Activated CD4-positive, alpha-beta T cell treated with anti-CD3 and anti-CD28 coated beads, Interleukin-2, amount 10 ng/mL, durations not matched to agents 7 days and 5 days (primary cell): ENCODE measurements around the gene CPPED1. TPM values are rescaled to one million over a fixed set of nuclear protein-coding genes. Genes with fewer than 3 reads are reported as not detected.
"Not testable (repeated sequence)": the region's sequence is repeated elsewhere in the genome, so short reads cannot be mapped to it uniquely, and the experiment has no call there.

Experiments
- CTCF ChIA-PET: fragments of 350-600 bp; sonication (Branson Sonifier 250); formaldehyde crosslinking; loops from one replicate; lab custom pipeline; 2021; ENCODE audit warnings: antibody characterized with exemption; lab: Charles Lee
- POLR2A ChIA-PET: fragments of 350-600 bp; sonication (Branson Sonifier 250); formaldehyde crosslinking; loops from one replicate; lab custom pipeline; 2021; ENCODE audit warnings: antibody characterized with exemption; lab: Charles Lee
- DNase-seq: peaks from one replicate; pipeline ENCODE4 v3.0.0-alpha.2; 2020
- H3K27ac Mint-ChIP-seq: one replicate; pipeline ENCODE4 v1.8.0; 2021; ENCODE audit warnings: mild to moderate bottlenecking, moderate library complexity, mixed read lengths
- H3K27me3 Mint-ChIP-seq: one replicate; pipeline ENCODE4 v1.8.0; 2021; ENCODE audit warnings: mixed read lengths
- H3K36me3 Mint-ChIP-seq: one replicate; pipeline ENCODE4 v1.8.0; 2021; ENCODE audit warnings: low read depth, mixed read lengths
- H3K4me1 Mint-ChIP-seq: one replicate; pipeline ENCODE4 v1.8.0; 2021; ENCODE audit warnings: mixed read lengths
- H3K4me3 Mint-ChIP-seq: one replicate; pipeline ENCODE4 v1.8.0; 2021; ENCODE audit warnings: mild to moderate bottlenecking, moderate library complexity, mixed read lengths
- H3K9me3 Mint-ChIP-seq: one replicate; pipeline ENCODE4 v1.8.0; 2021; ENCODE audit warnings: mixed read lengths
- total RNA-seq, 2 experiments: library from RNA; stranded (reverse); gene quantifications; one replicate each; pipeline ENCODE4 v1.2.3, GENCODE V29; 2021

Gene CPPED1
- total RNA-seq, 2 experiments from 2014 or later, result 15.7 to 17.1 TPM

DNA sequence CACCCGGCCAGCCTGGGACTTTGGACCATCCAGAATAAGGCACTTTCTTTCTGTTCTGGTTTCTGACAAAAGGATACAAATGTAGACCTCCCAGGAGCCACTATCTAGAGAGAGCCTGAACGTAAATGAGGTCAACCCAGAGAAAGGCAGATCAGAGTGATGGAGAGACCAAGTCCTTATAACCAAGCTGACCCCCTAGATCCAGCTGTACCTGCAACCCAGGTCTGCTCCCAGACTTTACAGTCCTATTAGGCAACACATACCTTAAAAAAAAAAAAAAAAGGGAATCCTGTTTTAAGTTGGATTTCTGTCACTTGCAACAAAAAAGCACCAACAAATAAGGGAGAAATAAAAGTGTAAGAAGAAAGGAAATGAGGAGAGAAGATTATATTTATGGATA, 23.2 kb downstream of the CPPED1 start:
- Mint-ChIP-seq H3K4me3 (no peak overlapping the region), H3K27ac (no peak overlapping the region), H3K9me3 (peaks cover 11% of the 10 kb centered on the region), H3K27me3 (no peaks in the 10 kb centered on the region), H3K36me3 (peaks cover 51% of the 10 kb centered on the region), H3K4me1 (peaks cover 9% of the 10 kb centered on the region)
- ChIA-PET CTCF (interaction anchor here (0.6 to 1.4 kb wide), 4 partner anchors 9 to 1784 kb away, joined by 3 to 5 read pairs (median 3); no protein-coding TSS in a partner anchor), POLR2A (no interaction called here)
- DNase-seq, result no peak

DNA sequence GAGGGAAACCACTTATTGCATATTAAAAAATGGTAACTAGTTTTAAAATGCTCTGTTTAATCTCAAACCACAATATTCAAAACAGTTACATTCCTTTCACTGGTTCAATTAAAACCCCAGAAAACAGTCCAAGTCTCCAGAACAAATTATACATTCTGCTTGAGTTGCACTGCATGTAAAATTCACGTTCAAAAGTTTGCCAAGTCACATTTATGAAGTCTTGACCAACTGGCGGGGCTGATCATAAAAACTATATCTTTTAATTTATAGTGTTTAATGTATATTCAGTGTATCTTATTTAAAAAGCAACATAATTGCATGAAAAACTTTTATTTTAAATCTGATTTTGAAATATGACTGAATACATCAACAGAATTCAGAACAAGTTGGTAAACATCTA, 25.0 kb downstream of the CPPED1 start:
- POLR2A ChIA-PET, result no interaction called here
- H3K4me1 Mint-ChIP-seq, result peaks cover 9% of the 10 kb centered on the region
- peaks cover 57% of the 10 kb centered on the region for H3K36me3 Mint-ChIP-seq
- H3K9me3 Mint-ChIP-seq, result peaks cover 7% of the 10 kb centered on the region
- no peak for DNase-seq
- H3K27ac Mint-ChIP-seq, result no peak overlapping the region
- CTCF ChIA-PET, result interaction anchor here (2.1 kb wide), 1 partner anchor 9 kb away, joined by 8 read pairs; no protein-coding TSS in a partner anchor
- no peak overlapping the region for H3K4me3 Mint-ChIP-seq
- no peaks in the 10 kb centered on the region for H3K27me3 Mint-ChIP-seq

DNA sequence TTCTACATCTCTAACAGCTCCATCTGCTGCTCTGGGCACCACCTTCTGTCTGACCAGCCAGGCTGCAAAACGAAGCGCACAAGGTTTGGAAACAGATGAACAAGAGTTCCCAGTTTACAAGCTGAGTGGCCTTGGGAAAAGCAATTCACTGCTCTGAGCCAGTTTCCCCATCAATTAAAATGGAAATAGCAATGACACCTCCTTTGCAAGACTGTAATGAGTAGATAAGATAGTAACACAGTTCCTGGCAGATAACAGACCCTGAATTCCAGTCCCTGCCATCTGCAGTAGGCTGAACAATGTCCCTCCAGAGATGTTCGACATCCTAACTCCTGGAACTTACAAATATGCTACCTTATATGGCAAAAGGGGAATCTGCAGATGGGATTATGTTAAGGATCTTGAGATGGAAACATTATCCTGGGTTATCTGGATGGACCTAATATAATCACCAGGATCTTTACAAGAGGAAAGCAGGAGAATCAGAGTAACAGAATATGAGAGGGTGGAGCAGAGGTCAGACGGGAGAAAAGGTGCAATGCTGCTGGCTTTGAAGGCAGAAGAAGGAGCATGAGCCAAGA, 27.9 kb downstream of the CPPED1 start:
- no peaks in the 10 kb centered on the region for H3K27me3 Mint-ChIP-seq
- H3K4me3 Mint-ChIP-seq, result no peak overlapping the region
- DNase-seq, result no peak
- H3K9me3 Mint-ChIP-seq, result peaks cover 4% of the 10 kb centered on the region
- no peak overlapping the region for H3K27ac Mint-ChIP-seq
- H3K36me3 Mint-ChIP-seq, result peaks cover 46% of the 10 kb centered on the region
- ChIA-PET POLR2A (no interaction called here), CTCF (no interaction called here)
- H3K4me1 Mint-ChIP-seq, result no peaks in the 10 kb centered on the region

DNA sequence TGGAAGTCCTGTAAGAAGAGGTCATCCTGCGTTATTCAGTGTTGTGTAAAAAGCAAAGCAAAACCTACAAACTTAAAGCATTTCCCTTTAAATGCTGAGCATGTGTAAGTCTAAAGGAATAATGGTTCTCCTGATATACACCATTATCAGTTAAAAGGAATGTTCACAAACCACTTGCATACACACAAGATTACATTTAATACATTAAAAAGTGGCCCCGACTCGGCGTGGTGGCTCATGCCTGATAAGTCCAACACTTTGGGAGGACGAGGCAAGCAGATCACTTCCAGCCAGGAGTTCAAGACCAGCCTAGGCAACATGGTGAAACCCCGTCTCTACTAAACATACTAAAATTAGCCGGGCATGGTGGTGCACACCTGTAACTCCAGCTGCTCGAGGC, 30.5 kb downstream of the CPPED1 start:
- Mint-ChIP-seq H3K4me1 (peaks cover 1% of the 10 kb centered on the region), H3K27ac (no peak overlapping the region), H3K36me3 (peaks cover 36% of the 10 kb centered on the region), H3K4me3 (no peak overlapping the region), H3K9me3 (peaks cover 4% of the 10 kb centered on the region), H3K27me3 (no peaks in the 10 kb centered on the region)
- DNase-seq, result no peak
- ChIA-PET POLR2A (no interaction called here), CTCF (no interaction called here)

DNA sequence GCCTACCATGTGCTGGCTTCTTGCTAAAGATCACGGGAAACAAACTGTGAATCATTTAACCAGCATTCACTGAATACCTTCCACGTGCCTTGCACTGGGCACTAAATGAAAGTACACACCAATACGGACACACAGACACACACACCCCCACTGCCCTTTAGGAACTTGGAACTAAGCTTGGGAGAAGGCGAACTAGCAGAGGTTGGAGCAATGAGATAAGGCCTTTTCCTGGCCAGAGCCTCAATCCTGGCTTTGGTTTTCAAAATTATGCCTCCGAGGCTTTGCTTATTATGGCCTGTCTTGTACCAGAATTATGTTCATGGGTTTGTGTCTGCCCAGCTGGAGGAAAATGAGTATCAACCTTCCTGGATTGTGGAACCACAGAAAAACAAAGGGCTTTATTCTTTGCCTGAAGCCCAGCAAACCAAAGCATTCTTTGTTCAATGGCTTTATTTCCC, 32.3 kb downstream of the CPPED1 start:
- H3K36me3 Mint-ChIP-seq, result peaks cover 26% of the 10 kb centered on the region
- H3K4me3 Mint-ChIP-seq, result no peak overlapping the region
- H3K27ac Mint-ChIP-seq, result no peak overlapping the region
- H3K9me3 Mint-ChIP-seq, result peaks cover 3% of the 10 kb centered on the region
- CTCF ChIA-PET, result no interaction called here
- H3K4me1 Mint-ChIP-seq, result peaks cover 7% of the 10 kb centered on the region
- DNase-seq, result no peak
- POLR2A ChIA-PET, result no interaction called here
- no peaks in the 10 kb centered on the region for H3K27me3 Mint-ChIP-seq

DNA sequence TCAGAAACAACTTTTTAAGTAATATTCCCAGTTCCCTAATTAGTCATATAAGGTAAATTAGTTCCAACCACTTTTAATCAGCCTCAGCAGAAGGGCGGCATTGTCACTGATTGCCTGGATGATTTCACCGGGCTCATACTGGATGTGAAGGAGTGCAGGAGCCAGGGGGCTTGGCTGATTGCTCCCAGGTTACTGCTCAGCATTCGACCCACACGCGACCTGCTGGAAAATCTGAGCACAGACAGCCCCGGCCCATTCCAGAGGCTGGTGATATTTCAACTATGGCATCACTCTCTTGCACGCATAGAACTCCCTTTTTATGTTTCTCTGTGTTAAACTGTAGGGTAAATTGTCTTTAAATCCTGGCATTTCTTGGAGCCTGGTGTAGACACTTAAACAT, 34.2 kb downstream of the CPPED1 start:
- Mint-ChIP-seq H3K27me3 (no peaks in the 10 kb centered on the region), H3K36me3 (peaks cover 15% of the 10 kb centered on the region), H3K4me3 (no peak overlapping the region), H3K9me3 (no peaks in the 10 kb centered on the region), H3K4me1 (peaks cover 7% of the 10 kb centered on the region), H3K27ac (no peak overlapping the region)
- ChIA-PET CTCF (interaction anchor here (1.6 kb wide), 1 partner anchor 19 kb away, joined by 3 read pairs; no protein-coding TSS in a partner anchor), POLR2A (no interaction called here)
- no peak for DNase-seq

DNA sequence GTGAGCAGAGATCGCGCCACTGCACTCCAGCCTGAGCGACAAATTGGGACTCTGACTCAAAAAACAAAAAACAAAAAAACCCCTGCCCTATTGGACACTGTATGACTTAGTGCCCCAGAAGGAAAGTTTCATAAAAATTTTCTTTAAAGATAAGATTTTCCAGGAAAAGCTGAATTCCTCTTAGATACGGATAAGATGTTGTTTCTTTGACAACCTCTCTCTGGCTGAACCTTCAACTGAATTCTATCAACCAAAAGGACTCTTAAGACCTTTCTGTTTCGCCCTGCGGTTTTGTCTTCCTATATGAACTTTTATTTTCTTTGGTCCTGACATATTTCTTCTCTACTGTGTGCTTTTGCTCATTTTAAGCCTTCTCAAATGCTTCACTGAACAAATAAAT, 35.8 kb downstream of the CPPED1 start:
- Mint-ChIP-seq H3K4me3 (no peak overlapping the region), H3K4me1 (peaks cover 7% of the 10 kb centered on the region), H3K9me3 (no peaks in the 10 kb centered on the region), H3K27ac (peak overlapping the region; percentile 47), H3K36me3 (peaks cover 11% of the 10 kb centered on the region), H3K27me3 (no peaks in the 10 kb centered on the region)
- ChIA-PET POLR2A (no interaction called here), CTCF (interaction anchor here (1.4 to 1.6 kb wide), 2 partner anchors 13 to 20 kb away, joined by 3 read pairs; no protein-coding TSS in a partner anchor)
- no peak for DNase-seq

DNA sequence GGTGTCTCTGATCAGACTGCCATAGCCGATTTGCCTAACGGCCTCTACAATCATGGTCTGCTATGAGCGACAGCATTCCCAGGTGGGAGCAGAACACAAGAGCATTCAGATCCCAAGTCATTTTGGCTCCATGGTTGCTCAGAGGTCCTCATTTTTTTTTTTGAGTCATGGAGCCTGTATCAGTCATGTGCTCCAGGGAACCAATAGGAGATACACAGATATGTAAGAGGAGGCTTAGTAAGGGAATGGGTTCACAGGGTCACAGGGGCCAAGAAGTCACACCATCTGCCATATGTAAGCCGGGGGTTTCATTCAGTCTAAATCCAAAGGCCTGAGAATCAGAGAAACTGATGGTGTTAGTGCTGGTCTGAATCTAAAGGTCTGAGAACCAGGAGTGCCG, 36.8 kb downstream of the CPPED1 start:
- Mint-ChIP-seq H3K27me3 (no peaks in the 10 kb centered on the region), H3K27ac (no peak overlapping the region), H3K4me1 (peaks cover 7% of the 10 kb centered on the region), H3K9me3 (no peaks in the 10 kb centered on the region), H3K4me3 (no peak overlapping the region), H3K36me3 (peaks cover 11% of the 10 kb centered on the region)
- DNase-seq, result no peak
- CTCF ChIA-PET, result interaction anchor here (1.4 kb wide), 1 partner anchor 12 kb away, joined by 3 read pairs; no protein-coding TSS in a partner anchor
- POLR2A ChIA-PET, result no interaction called here

DNA sequence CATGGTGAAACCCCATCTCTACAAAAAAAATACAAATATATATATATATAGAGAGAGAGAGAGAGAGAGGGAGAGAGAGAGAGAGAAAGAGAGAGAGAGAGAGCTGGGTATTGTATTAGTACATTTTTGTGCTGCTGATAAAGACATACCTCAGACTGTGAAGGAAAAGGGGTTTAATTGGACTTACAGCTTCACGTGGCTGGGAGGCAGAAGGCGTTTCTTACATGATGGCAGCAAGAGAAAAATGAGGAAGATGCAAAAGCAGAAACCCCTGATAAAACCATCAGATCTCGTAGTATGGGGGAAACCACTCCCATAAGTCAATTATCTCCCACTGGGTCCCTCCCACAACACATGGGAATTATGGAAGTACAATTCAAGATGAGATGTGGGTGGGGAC, 37.5 kb downstream of the CPPED1 start:
- H3K27me3 Mint-ChIP-seq, CTCF ChIA-PET, H3K4me1 Mint-ChIP-seq, H3K9me3 Mint-ChIP-seq, H3K4me3 Mint-ChIP-seq, H3K27ac Mint-ChIP-seq, DNase-seq: not testable (repeated sequence)
- H3K36me3 Mint-ChIP-seq, result peaks cover 13% of the 10 kb centered on the region
- POLR2A ChIA-PET, result interaction anchor here (0.6 kb wide), 1 partner anchor 8 kb away, joined by 4 read pairs; no protein-coding TSS in a partner anchor

DNA sequence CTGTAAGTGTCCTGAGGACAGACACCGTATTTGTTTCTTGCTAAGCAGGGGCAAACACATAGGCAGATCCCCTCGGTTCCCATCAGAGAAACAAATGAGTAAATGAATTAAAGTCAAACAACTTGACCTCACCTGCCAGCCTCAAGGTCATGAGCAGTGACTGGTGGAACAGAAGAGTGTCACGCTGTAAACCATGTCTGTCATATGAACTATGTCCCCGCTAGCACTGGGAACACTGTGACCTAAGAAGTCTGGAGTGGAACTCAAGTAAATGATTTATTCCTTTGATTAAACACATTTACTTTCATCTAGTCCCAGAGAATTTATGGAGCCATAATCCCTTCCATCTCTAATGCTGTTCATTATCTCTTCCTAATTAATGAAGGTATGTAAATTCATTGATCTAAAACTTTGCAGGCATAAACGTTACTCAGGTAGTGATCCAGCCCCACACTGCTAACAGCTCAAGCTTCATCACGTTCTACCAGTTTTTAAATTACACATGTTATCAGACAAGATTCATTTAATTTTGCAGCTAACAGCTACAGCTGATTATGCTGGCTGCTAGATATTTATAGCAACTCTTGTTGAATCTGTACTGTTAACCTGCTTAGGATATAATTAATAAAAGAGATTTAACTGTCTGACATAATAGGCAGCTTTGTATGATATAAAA, 38.7 kb downstream of the CPPED1 start:
- Mint-ChIP-seq H3K27ac (no peak overlapping the region), H3K27me3 (no peaks in the 10 kb centered on the region), H3K4me1 (peaks cover 7% of the 10 kb centered on the region), H3K4me3 (no peak overlapping the region), H3K36me3 (peaks cover 15% of the 10 kb centered on the region), H3K9me3 (no peaks in the 10 kb centered on the region)
- ChIA-PET POLR2A (no interaction called here), CTCF (no interaction called here)
- DNase-seq, result no peak

DNA sequence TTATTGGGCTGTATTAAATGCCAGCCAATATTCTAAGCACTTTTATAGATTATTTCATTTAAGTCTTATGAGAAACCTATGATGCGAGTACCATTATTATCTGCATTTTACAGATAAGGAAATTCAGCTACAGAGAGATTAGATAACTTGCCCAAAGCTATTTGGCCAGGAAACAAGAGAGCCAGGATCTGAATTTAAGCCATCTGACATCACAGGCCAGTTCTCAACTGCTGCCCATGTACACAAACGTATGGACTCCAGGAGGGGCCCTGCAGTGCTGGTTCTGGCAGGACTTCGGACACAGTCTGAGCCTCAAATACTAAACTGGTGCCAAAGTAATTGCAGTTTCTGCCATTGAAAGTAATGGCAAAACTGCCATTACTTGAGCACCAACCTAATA, 40.2 kb downstream of the CPPED1 start:
- ChIA-PET POLR2A (no interaction called here), CTCF (interaction anchor here (0.6 to 0.9 kb wide), 3 partner anchors 62 to 314 kb away, joined by 3 to 4 read pairs (median 3); no protein-coding TSS in a partner anchor)
- H3K9me3 Mint-ChIP-seq, result no peaks in the 10 kb centered on the region
- H3K27ac Mint-ChIP-seq, result no peak overlapping the region
- no peak overlapping the region for H3K4me3 Mint-ChIP-seq
- no peak for DNase-seq
- H3K4me1 Mint-ChIP-seq, result peaks cover 7% of the 10 kb centered on the region
- H3K27me3 Mint-ChIP-seq, result no peaks in the 10 kb centered on the region
- H3K36me3 Mint-ChIP-seq, result peaks cover 14% of the 10 kb centered on the region

DNA sequence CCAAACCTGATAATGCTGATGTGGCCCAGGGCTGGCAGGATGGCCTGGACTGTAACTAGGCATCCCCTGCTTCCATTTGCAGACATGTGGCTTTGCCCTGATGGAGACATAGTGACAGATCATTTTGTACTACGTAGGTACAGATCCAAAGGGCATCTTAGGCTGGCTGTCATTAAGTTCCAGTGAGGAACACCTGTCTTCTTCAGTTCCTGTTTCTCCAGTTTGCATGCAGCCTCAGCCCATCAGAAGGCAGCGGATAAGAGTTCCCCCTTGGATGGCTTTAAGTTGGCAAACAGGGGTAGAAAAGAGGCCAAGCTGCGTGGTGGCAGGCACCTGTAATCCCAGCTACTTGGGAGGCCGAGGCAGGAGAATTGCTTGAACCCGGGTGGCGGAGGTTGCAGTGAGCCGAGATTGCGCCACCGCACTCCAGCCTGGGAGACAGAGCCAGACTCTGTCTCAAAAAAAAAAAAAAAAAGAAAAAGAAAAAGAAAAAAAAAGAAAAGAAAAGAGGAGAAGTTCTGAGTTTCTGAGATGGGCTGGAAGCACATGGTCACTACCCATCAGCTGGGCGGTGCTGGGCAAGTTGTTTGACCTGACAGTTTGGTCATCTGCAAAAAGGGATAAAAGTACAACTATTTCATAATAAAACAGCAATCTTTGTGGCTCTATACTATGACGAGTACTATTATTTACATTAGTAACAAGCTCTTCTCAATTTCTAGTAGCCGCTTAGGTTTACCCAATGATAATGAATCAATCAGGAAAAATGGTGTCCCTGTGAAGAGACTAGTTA, 42.7 kb downstream of the CPPED1 start:
- Mint-ChIP-seq H3K36me3 (peaks cover 10% of the 10 kb centered on the region), H3K4me3 (no peak overlapping the region), H3K4me1 (no peaks in the 10 kb centered on the region), H3K9me3 (no peaks in the 10 kb centered on the region), H3K27me3 (no peaks in the 10 kb centered on the region), H3K27ac (no peak overlapping the region)
- no peak for DNase-seq
- ChIA-PET POLR2A (no interaction called here), CTCF (interaction anchor here (0.7 kb wide), 1 partner anchor 1519 kb away, joined by 3 read pairs; no protein-coding TSS in a partner anchor)
